A549 treated with ZK216348 at 1 μM for 4 hours (cell line): Measurements from ENCODE around the gene CREBZF. TPM values are rescaled to one million over a fixed set of nuclear protein-coding genes. Genes with fewer than 3 reads are reported as not detected.

ENCODE experiments used
- total RNA-seq: library from RNA; stranded (reverse); fragments of 200-300 nt; extraction: Qiagen RNA extraction; gene quantifications from 5 replicates; pipeline ENCODE4 v1.2.3, GENCODE V29; 2022; ENCODE audit warnings: low read depth

Gene CREBZF, protein sequence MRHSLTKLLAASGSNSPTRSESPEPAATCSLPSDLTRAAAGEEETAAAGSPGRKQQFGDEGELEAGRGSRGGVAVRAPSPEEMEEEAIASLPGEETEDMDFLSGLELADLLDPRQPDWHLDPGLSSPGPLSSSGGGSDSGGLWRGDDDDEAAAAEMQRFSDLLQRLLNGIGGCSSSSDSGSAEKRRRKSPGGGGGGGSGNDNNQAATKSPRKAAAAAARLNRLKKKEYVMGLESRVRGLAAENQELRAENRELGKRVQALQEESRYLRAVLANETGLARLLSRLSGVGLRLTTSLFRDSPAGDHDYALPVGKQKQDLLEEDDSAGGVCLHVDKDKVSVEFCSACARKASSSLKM
- total RNA-seq: 19.6 to 33.4 TPM (median 28.1 TPM) in 5 replicates

DNA sequence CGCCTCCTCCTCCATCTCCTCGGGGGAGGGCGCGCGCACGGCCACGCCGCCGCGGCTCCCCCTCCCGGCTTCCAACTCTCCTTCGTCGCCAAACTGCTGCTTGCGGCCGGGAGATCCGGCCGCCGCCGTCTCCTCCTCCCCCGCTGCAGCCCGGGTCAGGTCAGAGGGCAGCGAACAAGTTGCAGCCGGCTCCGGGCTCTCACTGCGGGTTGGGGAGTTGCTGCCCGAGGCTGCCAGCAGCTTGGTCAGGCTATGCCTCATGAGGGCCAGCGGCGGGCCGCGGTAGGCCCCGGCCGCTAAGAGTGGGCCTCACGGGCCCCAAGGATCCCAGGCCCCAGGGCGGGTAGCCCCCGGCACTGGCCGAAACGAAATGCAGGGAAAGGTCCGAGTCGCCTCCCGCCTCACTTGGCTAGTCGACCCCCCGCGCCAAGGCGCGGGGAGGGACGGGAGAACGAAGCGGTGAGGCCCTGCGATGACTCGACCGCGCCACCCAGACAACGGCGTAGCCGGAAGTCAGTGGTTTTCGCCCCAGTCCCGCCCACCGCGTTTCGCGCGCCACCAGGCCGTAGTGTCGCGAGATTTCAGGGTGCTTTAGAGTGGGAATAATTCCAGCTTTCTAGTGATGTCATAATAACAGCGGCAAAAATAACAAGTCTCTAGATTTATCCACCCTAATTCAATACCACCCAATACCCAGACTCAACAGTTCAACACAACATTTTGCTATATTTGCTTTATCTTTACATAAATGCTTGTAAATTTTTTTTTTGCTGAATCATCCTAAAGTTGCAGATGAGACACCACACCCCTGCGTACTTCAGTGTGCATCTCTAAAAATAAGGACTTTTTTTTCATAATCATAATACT lies at the start of gene CREBZF:
Gene CREBZF, minus strand, starts transcription at position 515 of the 867 bp plus-strand sequence. Its CDS starts 254 bp downstream, at position 261.

DNA sequence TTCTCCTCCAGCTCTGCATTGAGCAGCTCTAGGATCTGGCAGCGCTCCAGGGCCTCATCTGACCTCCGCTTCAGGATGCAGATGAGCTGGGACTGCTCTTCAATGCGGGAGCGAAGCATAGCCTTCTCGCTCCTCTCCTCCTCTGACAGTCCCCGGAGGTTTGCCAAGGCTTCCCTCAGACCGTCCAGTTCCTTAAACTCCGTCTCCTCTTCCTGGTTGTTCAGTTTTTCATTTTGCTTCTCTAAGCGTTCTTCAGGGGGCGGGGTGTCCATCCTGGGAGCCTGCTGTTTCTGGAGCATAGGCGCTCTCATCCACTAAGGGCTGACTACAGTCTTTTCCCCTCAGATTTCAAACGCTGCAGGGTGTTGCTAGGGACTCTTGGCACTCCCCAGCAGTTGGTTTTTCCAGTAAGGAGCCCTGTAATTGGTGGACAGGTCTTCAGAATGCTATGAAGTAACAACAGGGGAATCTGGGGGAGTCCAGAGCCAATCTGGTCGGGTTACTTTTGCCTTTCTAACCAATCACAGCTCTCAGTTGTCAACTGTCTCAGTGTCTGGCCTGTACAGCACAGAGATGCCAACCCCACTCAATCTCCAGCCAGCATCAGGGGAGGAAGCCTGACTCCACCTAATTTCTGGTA lies 21.0 kb upstream of the CREBZF start, which contains the start of gene CCDC89:
Gene CCDC89, minus strand, starts transcription at position 376 of the 640 bp plus-strand sequence. Its CDS starts 65 bp downstream, at position 311.

DNA sequence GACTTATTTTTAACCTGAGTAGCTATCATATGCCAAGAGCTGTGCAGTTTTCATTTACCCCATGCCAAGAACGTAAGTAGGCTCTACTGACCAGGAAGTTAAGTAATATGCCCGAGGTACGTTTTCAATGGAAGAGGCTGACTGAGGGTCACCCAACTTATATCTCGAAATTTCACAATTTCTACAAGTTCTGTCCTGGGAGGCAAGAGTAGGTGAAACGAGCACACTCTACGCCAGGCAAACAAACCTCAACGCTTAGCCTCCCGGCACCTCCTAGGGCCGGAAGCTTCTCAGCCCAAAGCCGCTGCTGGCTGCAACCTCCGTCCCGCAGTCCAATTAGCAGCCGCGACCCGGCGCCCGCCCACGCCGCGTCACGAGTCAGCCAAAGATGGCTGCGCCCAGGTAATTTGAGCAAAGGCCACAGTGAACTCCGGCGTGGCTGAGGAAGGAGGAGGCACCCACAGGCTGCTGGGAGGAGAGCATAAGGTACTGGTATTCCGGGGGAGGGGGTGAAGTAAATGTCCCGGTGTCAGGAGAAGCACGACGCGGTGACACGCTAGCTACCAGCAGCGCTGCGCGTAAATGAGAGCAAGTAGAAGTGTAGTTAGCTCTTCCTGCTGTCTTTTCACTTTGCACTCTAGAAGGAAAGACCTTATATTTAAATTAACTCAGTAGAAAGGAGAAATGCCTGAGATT lies 17.2 kb downstream of the CREBZF start, which contains the start of gene TMEM126A:
Gene TMEM126A, plus strand, starts transcription at position 364 of the 696 bp plus-strand sequence. CDS start 2,289 bp downstream, outside the sequence.

DNA sequence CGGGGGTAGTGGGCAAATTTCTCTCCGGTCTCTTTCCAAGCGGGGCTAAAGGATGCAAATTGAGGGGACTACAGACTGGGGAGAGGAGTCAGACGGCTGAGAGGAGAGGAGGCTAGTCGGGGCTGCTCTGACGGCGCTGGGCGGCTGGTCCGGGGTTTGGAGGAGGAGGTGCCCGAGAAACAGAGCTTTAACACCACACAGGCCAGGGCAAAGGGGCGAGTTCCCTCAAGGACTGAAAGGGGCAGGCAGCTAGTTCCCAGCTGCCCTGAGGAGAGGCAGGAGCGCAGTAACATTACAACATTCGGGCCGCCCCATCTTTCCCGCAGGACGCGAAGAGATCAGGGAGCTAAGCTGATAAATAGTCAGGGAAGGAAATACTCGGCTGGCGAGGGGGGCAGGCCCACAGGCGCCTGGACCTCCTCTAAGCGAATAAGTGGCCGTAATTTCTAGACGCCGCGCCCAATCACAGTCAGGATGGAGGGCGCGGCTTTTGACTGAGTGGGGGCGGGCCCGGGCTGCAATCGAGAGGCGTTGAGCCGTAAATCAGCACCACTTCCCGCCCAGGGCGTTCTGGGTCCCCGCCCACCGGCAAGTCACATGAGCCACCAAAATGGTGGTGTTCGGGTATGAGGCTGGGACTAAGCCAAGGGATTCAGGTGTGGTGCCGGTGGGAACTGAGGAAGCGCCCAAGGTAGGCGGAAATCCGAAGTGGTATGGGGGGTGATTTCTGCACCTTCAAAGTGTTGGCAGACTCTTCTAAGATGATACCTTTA lies 36.7 kb downstream of the CREBZF start, which contains the start of gene TMEM126B:
Gene TMEM126B, plus strand, starts transcription at position 596 of the 773 bp plus-strand sequence. Its CDS starts 15 bp downstream, at position 611.

DNA sequence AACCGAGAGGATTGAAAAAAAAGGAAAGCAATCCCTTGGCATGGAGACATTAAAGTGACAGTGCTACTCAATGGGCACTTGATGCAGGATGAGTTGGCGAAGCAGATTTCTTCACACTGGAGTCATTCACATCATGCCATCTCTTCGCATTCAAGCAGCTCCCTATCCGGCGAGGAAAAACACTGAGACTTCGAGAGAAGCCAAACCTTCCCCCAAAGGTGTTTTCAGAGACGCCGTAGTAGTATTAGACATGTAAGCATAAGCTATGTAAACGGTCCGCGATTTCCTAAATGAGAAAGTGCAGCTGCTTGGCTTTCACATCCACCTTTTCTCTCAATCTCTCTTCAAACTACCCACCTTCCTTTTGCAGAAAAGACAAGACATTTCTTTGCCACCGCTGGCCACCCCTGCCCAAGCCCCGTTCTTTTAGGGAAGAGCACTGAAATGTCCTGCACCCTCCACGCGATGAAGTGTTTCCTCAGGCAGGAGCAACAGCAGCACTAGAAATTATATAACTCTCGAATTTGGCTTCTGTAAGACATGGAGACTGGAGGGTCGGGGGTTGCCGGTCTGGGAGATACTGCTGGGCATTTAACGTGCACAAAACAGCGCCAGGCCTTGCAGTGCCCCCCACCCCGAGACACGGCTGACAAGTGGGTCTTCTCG lies 37.5 kb downstream of the CREBZF start, which contains the start of gene DLG2:
Gene DLG2, minus strand, starts transcription at position 13 of the 666 bp plus-strand sequence.

Other genes with a start within 250 kb of the CREBZF start
- gene DLG2, start 37.8 kb downstream of the CREBZF start, total RNA-seq: 0.15 to 0.26 TPM (median 0.20 TPM) in 5 replicates
- 44.3 to 78.2 TPM (median 51.1 TPM) in 5 replicates for gene TMEM126B, start 36.5 kb downstream of the CREBZF start, total RNA-seq
- 44.5 to 74.1 TPM (median 56.3 TPM) in 5 replicates for gene TMEM126A, start 17.2 kb downstream of the CREBZF start, total RNA-seq
- not detected in 5 replicates for gene CCDC89, start 21.1 kb upstream of the CREBZF start, total RNA-seq
- 8.7 to 20.6 TPM (median 10.6 TPM) in 5 replicates for gene SYTL2, start 146.0 kb upstream of the CREBZF start, total RNA-seq
- gene CCDC83, start 190.3 kb upstream of the CREBZF start, total RNA-seq: not detected in 5 replicates